GM11168 (cell line): ENCODE results near the gene PTPRD.

ENCODE experiments used
- in situ Hi-C: fragments of 300-500 bp; cut with MboI; formaldehyde crosslinking; loops from one replicate; pipeline ENCODE4 v1.12.0; 2022; ENCODE audit warnings: low sequenced_read_pairs; ENCODE audit not compliant: unreplicated experiment

Gene PTPRD

GRCh38 chr9:8899511-8899910 lies 1713.3 kb downstream of the PTPRD start:
- in situ Hi-C loops = no loop called here

GRCh38 chr9:8895861-8896224 lies 1717.0 kb downstream of the PTPRD start:
- in situ Hi-C loops = no loop called here

DNA sequence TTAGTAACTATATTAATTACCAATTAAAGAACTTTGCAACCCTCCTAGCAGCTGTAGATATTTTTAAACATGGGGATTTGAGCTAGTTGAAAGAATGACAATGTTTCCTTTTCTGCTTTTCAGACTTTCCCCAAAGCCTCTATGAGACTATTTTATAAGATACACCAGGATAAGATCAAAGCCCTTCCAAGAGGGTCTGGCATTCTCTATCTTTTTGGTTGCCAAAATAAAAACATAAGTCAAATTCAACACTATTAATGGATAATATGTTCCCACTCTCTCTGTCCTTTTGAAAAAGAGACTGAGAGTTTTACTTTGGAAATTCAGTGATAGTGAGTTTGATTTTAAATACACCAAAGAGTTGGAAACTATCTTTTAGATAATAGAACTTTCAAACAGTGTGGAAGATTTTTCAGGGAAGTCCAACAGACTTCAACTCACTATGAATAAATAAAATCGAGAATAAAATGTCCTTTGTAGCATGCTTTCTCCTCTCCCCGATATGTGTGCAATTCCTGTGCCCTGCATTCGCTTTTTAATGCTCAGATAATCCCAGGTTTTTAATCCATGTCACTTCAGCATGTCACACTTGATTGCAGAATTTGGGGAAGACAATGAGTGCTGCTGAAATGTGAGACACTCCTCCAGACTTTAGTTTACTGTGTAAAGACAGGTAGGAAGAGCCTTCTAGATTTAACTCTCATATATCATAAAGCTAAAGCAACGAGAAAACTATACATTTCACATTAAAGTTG lies 1717.5 kb downstream of the PTPRD start:
- in situ Hi-C loops = no loop called here

- in situ Hi-C loops = no loop called here
Measured at GRCh38 chr9:8890695-8891094, 1722.1 kb downstream of the PTPRD start.

- in situ Hi-C loops = no loop called here
Measured at GRCh38 chr9:8889100-8889499, 1723.7 kb downstream of the PTPRD start.

DNA sequence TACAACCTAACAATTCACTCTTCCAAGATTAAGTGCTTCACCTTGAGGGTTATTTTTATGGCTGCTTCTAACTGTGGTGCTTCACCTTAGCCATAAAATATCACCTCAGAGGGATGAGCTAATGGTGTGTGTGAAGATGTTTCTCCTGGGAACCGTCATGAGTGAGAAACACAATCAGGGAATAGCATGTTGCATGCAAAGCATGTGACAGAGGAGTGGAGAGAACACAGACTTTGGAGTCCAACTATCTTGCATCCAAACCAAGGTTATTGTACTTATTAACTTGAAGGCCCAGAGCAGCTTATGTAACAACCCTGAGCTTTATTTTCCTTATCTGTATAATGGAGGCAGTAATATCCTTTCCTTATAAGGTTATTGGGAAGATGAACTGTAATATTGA lies 1724.2 kb downstream of the PTPRD start:
- in situ Hi-C loops = no loop called here

GRCh38 chr9:8887369-8887768 lies 1725.4 kb downstream of the PTPRD start:
- in situ Hi-C loops = no loop called here

DNA sequence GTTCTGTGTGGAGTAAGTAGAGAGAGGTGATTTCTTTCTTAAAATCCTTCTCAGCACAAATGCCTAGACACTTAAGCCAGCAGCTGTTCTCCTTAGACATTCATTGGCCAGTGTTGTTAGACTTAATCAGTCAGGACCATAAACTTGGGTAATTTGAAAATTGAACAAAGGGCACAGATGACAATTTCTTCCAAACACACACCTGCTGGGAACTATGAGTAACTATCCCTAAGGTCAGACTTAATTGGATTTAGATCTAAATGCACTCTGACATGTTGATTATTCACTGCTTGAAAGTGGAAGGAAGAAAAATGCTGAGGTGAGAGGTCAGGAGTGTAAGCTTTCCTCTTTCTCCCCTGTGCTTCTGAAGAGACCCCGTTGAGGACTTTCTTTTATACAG lies 1729.5 kb downstream of the PTPRD start:
- in situ Hi-C loops = no loop called here

GRCh38 chr9:8880060-8880459 lies 1732.7 kb downstream of the PTPRD start:
- in situ Hi-C loops = no loop called here

GRCh38 chr9:8879284-8879683 lies 1733.5 kb downstream of the PTPRD start:
- in situ Hi-C loops = no loop called here

GRCh38 chr9:8877753-8878494 lies 1734.9 kb downstream of the PTPRD start:
- in situ Hi-C loops = no loop called here

DNA sequence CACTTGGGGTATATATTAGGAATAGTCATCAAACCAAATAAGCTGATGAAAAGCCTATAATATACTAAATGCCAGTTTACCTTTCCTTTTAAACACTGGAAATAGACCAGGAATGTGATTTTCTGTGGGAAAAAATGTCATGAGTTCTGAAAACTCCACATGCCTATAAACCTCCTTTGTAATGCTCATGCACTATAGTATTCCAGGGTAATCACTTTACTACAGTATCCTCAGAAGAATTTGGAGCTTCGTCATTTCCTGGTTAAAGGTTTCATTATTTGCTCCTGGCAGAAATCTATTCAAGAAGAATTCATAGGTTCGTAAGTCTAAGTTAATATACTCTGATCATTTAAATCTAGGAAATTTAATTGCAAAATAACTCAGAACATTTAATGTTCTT lies 1736.5 kb downstream of the PTPRD start:
- in situ Hi-C loops = no loop called here

GRCh38 chr9:8874482-8874881 lies 1738.3 kb downstream of the PTPRD start:
- in situ Hi-C loops = no loop called here

- in situ Hi-C loops = no loop called here
Measured at GRCh38 chr9:8872802-8873201, 1740.0 kb downstream of the PTPRD start.

GRCh38 chr9:8871796-8872445 lies 1740.9 kb downstream of the PTPRD start:
- in situ Hi-C loops = no loop called here

GRCh38 chr9:8871396-8871795 lies 1741.4 kb downstream of the PTPRD start:
- in situ Hi-C loops = no loop called here

DNA sequence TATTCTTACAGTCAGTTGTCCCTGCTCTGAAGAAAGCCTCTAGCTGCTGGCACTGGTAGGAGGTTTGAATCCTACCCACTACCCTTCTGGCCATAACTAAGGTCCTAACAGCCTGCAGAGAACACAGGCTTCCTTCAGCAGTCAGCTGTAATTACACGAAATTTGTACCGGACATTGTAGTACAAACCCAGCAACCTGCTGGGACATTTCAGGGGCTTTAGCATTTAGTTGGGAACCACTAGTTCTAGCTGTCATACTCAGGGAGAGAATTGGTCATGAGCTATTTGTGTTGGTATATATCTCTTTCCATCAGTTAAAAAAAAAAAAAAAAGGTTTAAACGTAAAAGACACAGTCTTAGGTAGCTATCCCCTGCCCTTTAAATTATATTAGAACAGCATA lies 1743.0 kb downstream of the PTPRD start:
- in situ Hi-C loops = no loop called here

GRCh38 chr9:8868632-8869031 lies 1744.2 kb downstream of the PTPRD start:
- in situ Hi-C loops = no loop called here

DNA sequence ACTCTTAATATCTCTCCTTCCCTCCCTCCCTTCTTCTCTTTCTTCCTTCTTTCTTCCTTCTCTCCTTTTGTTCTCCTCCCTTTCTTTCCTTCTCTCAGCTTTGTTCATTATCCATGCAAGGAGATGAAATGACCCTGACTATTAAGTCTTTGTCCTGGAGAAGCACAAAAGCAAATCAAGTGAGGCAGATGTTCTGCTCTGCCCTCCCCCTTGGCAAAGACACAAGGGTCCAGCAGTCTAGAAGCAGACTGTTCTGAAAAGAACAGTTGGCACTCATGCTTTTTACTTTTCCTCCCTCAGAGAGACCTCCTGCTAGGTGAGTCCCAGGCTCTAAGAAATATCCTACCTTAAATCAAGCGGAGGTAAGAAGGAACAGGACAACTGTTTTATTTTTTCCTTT lies 1745.7 kb downstream of the PTPRD start:
- in situ Hi-C loops = no loop called here

- in situ Hi-C loops = no loop called here
Measured at GRCh38 chr9:8864545-8864896, 1748.3 kb downstream of the PTPRD start.

DNA sequence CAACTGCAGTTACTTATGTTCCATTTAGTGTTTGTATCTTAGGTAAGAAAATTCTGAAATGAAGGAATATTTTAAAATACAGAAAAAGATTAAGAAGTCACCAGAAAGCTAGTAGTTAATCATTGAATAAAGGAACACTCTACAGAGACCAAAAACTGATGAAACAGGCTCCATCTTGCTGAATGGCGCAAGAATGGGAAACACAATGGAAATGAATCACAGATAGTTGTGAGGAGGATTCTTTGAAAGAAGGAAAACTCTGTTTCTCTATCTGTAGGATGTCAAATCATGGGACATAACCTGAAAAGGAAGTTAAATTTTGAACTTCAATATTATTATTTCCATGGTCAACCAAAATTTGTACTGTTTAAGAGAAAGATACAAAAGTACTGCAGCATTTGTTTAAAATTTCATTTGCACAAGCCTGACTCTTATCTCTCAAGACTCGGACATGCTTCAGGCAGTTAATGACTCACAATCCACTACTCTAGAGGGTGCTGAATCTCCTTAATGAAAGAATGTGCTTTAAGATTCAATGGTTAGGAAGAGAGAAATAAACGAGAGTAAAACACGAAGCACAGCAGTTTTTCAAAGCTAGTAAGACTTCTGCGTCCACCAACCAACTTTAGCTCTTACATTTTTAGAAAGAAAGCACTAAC lies 1748.8 kb downstream of the PTPRD start:
- in situ Hi-C loops = no loop called here
